Transverse colon (tissue), 4 donors: ENCODE results near the gene PDE8A. TPM values are rescaled to one million over a fixed set of nuclear protein-coding genes. Genes with fewer than 3 reads are reported as not detected.

Experiments used
- DNase-seq: peaks from one replicate; pipeline ENCODE4 v3.0.0-alpha.2; 2019
- H3K27ac ChIP-seq, 4 donors: fragments of 200-600 bp; sonication (generic); 2 replicates each; pipeline ENCODE4 v1.5.1; 2016 to 2018; ENCODE audit warnings: inconsistent platforms in 4 of 4
- H3K27me3 ChIP-seq: fragments of 200-600 bp; sonication (generic); 2 replicates; pipeline ENCODE4 v1.5.1; 2017; ENCODE audit warnings: inconsistent platforms
- H3K36me3 ChIP-seq, 4 donors: fragments of 200-600 bp; sonication (generic); 2 replicates each; pipeline ENCODE4 v1.5.1; 2017 to 2019; ENCODE audit warnings: inconsistent platforms in 4 of 4
- H3K4me1 ChIP-seq, 4 donors: fragments of 200-600 bp; sonication (generic); 2 replicates each; pipeline ENCODE4 v1.5.1; 2017 to 2020; ENCODE audit warnings: inconsistent platforms in 4 of 4
- H3K4me3 ChIP-seq, 4 donors: fragments of 200-600 bp; sonication (generic); 1 replicate in 1 of 4; 2 replicates in 3 of 4; pipeline versions ENCODE4 v1.5.1 to v1.6.1; 2017 to 2019; ENCODE audit warnings: inconsistent platforms in 4 of 4
- H3K9me3 ChIP-seq, 2 donors: fragments of 200-600 bp; sonication (generic); 2 replicates each; pipeline ENCODE4 v1.5.1; 2017 to 2019; ENCODE audit warnings: inconsistent platforms in 2 of 2
- CTCF ChIP-seq, 5 experiments: fragments of 200-600 bp in 3 of 5; fragments of 450-650 bp in 2 of 5; sonication (generic) in 3 of 5; IDR thresholded peaks; 1 replicate in 2 of 5; 2 replicates in 3 of 5; pipeline ENCODE4 v1.5.1; 2016 to 2017; ENCODE audit warnings: antibody characterized with exemption in 5 of 5, inconsistent platforms in 3 of 5, mild to moderate bottlenecking in 2 of 5, moderate library complexity in 1 of 5
- EP300 ChIP-seq: sonication (generic); formaldehyde crosslinking; IDR thresholded peaks from one replicate; pipeline ENCODE4 v1.6.1; 2017; ENCODE audit warnings: antibody characterized with exemption, low read depth
- POLR2A ChIP-seq: fragments of 450-650 bp; IDR thresholded peaks from one replicate; pipeline ENCODE4 v1.6.1; 2016; ENCODE audit warnings: antibody characterized with exemption, mild to moderate bottlenecking, moderate library complexity
- POLR2AphosphoS5 ChIP-seq, 3 donors: sonication (generic); formaldehyde crosslinking; IDR thresholded peaks; one replicate each; pipeline ENCODE4 v1.6.1; 2016; ENCODE audit warnings: antibody characterized with exemption in 3 of 3
- WGBS, 2 donors: methylation state at CpG; one replicate each; pipeline ENCODE4 v1.1.5; 2018; ENCODE audit warnings: low coverage in 1 of 2; 5-methylcytosine and 5-hydroxymethylcytosine counted together
- in situ Hi-C, 4 donors: fragments of 200-750 bp; cut with MboI; loops; one replicate each; pipeline versions ENCODE4 v1.15.0 to v1.15.1; 2017; ENCODE audit warnings: low sequenced_read_pairs in 3 of 4, low pct_ligation_motif_present in 1 of 4, low pct_unique_long_range_greater_than_20kb in 1 of 4
- intact Hi-C: fragments of 100-400 bp; cut with DNase I; formaldehyde crosslinking; loops from one replicate; pipeline ENCODE4 v1.15.1; 2023; ENCODE audit warnings: low total_unique reads
- total RNA-seq, 4 donors: library from RNA; depleted of rRNA; stranded (reverse); fragments of >200 nt; gene quantifications; one replicate each; pipeline ENCODE4 v1.1.0, GENCODE V29; 2016

The PDE8A gene
- total RNA-seq, 4 donors from 2014 or later, result 115 to 188 (median 165) TPM

GRCh38 chr15:84981054-84981710 is 474 bp upstream of the PDE8A start:
- 0% methylated on average over 11 to 20 of the region's 75 CpGs for WGBS, 2 donors
- Histone ChIP-seq H3K27ac (peak overlapping the region; percentile 97 to 98 (median 97)), H3K36me3 (no peaks in the 10 kb centered on the region), H3K27me3 (no peaks in the 10 kb centered on the region), H3K9me3 (no peaks in the 10 kb centered on the region), H3K4me1 (peaks cover 3 to 44% (median 33%) of the 10 kb centered on the region in 4 donors), H3K4me3 (peak overlapping the region; percentile 89 to 96 (median 93))
- peak; percentile 26 to 80 (median 37) for TF ChIP-seq CTCF (IDR thresholded peaks at IDR 0.05)
- peak; percentile 69 to 90 (median 83) for TF ChIP-seq POLR2AphosphoS5 (IDR thresholded peaks at IDR 0.05)
- no peak for TF ChIP-seq EP300
- TF ChIP-seq POLR2A, result peak; percentile 75
- in situ Hi-C loops, result no loop called here
- peak; percentile 97 for DNase-seq
- intact Hi-C loops, result no loop called here

- in situ Hi-C loops (no loop called here), intact Hi-C loops (loop anchor here (2.0 kb wide), 1 partner anchor 60 kb away; no protein-coding TSS in a partner anchor)
- Histone ChIP-seq H3K9me3 (no peaks in the 10 kb centered on the region), H3K27ac (peak overlapping the region; percentile 97 to 98 (median 97)), H3K36me3 (no peaks in the 10 kb centered on the region), H3K27me3 (no peaks in the 10 kb centered on the region), H3K4me3 (peak overlapping the region; percentile 89 to 96 (median 93)), H3K4me1 (peaks cover 3 to 57% (median 38%) of the 10 kb centered on the region in 4 donors)
- DNase-seq, result peak; percentile 70
- WGBS, 2 donors, result 1 to 4% methylated on average over 5 to 46 of the region's 46 CpGs
- no peak for TF ChIP-seq EP300
- TF ChIP-seq POLR2A, result peak; percentile 74
- no peak for TF ChIP-seq CTCF (IDR thresholded peaks at IDR 0.05)
- TF ChIP-seq POLR2AphosphoS5 (IDR thresholded peaks at IDR 0.05), result peak in 2 of 3 donors; percentile 67 to 72
Measured at GRCh38 chr15:84982301-84982920, 755 bp downstream of the PDE8A start.

- no peaks in the 10 kb centered on the region for H3K9me3 ChIP-seq
- peak overlapping the region; percentile 97 to 98 (median 97) for H3K27ac ChIP-seq
- in situ Hi-C loops, result no loop called here
- no peaks in the 10 kb centered on the region for H3K27me3 ChIP-seq
- intact Hi-C loops, result loop anchor here (2.0 kb wide), 1 partner anchor 60 kb away; no protein-coding TSS in a partner anchor
- no peaks in the 10 kb centered on the region for H3K36me3 ChIP-seq
- no peak for DNase-seq
- TF ChIP-seq CTCF (IDR thresholded peaks at IDR 0.05), result no peak
- no peak for TF ChIP-seq POLR2AphosphoS5 (IDR thresholded peaks at IDR 0.05)
- no peak for TF ChIP-seq EP300
- no peak for TF ChIP-seq POLR2A
- H3K4me3 ChIP-seq, result peak overlapping the region in 3 of 4 donors; percentile 91 to 96 (median 95)
- WGBS, 2 donors, result 24 to 29% methylated on average over 4 of the region's 4 CpGs
- H3K4me1 ChIP-seq, result peaks cover 3 to 65% (median 38%) of the 10 kb centered on the region in 4 donors
Measured at GRCh38 chr15:84983294-84983693, 1.6 kb downstream of the PDE8A start.

GRCh38 chr15:84983711-84984110 is 2.1 kb downstream of the PDE8A start:
- DNase-seq, result no peak
- H3K4me3 ChIP-seq, result peak overlapping the region in 3 of 4 donors; percentile 91 to 96 (median 95)
- peak overlapping the region; percentile 97 to 98 (median 97) for H3K27ac ChIP-seq
- intact Hi-C loops, result loop anchor here (2.0 kb wide), 1 partner anchor 59 kb away; no protein-coding TSS in a partner anchor
- H3K27me3 ChIP-seq, result no peaks in the 10 kb centered on the region
- in situ Hi-C loops, result no loop called here
- no peaks in the 10 kb centered on the region for H3K36me3 ChIP-seq
- TF ChIP-seq CTCF (IDR thresholded peaks at IDR 0.05) (no peak), POLR2A (no peak), POLR2AphosphoS5 (IDR thresholded peaks at IDR 0.05) (no peak), EP300 (no peak)
- no peaks in the 10 kb centered on the region for H3K9me3 ChIP-seq
- peaks cover 3 to 70% (median 38%) of the 10 kb centered on the region in 4 donors for H3K4me1 ChIP-seq
- WGBS, 2 donors, result 40 to 44% methylated on average over 2 of the region's 2 CpGs
